NCI-H345 (cell line): ENCODE results near the gene GPR135.

Experiments
- DNase-seq: peaks from one replicate; lab custom pipeline; 2025; lab: John Stamatoyannopoulos, UW

The GPR135 gene

GRCh38 chr14:59422069-59422881 is 42.9 kb downstream of the GPR135 start:
- DNase-seq: no peak

- DNase-seq: no peak
These were observed 45.9 kb downstream of the GPR135 start for GRCh38 chr14:59419303-59419702.

DNA sequence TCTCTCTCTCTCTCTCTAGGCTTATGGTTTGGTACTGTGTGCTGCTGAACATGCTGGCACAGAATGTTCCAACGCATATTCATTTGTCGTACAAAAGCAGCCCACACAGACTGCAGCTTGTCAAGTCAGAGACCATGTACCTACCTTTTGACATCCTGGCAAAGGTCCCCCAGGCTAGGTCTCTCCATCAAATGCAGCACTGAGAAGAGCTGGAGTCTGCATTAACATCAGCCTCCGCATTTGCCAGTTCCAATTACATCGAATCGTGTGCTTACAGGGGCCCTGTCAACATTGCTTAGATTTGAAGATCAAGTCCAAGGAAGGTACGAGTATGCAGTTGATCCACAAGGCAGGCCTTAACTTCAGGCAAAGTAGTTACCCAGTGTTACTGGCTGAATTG is 47.9 kb downstream of the GPR135 start:
- DNase-seq: no peak

GRCh38 chr14:59415836-59416602 is 49.2 kb downstream of the GPR135 start:
- no peak for DNase-seq
